ENCODE data around the gene MB21D2.

MB21D2 gene

GRCh38 chr3:192820161-192820560 is 97.5 kb downstream of the MB21D2 start:
- no peak for TF ChIP-seq CTCF (IDR thresholded peaks at IDR 0.05; ENCODE audit: control extremely low read depth, extremely low read depth, low read depth, missing control alignments)
- no peak for DNase-seq (ENCODE audit: extremely low spot score)
- POLR2A ChIA-PET, result no interaction called here
- CTCF ChIA-PET, result interaction anchor here (0.8 to 1.9 kb wide), 7 partner anchors 17 to 221 kb away, joined by 3 to 5 read pairs (median 3); no protein-coding TSS in a partner anchor

GRCh38 chr3:192819001-192819569 is 98.6 kb downstream of the MB21D2 start:
- ChIA-PET POLR2A (no interaction called here), CTCF (interaction anchor here (0.8 to 1.9 kb wide), 9 partner anchors 16 to 222 kb away, joined by 3 to 5 read pairs (median 3); no protein-coding TSS in a partner anchor)
- DNase-seq (ENCODE audit: extremely low spot score), result no peak
- no peak for TF ChIP-seq CTCF (IDR thresholded peaks at IDR 0.05; ENCODE audit: control extremely low read depth, extremely low read depth, low read depth, missing control alignments)

GRCh38 chr3:192818126-192818525 is 99.5 kb downstream of the MB21D2 start:
- ChIA-PET CTCF (interaction anchor here (0.7 to 9.8 kb wide), 13 partner anchors 14 to 224 kb away, joined by 3 to 260 read pairs (median 7); partner anchors contain the start of gene MB21D2), POLR2A (no interaction called here)
- no peak for DNase-seq (ENCODE audit: extremely low spot score)
- no peak for TF ChIP-seq CTCF (IDR thresholded peaks at IDR 0.05; ENCODE audit: control extremely low read depth, extremely low read depth, low read depth, missing control alignments)

GRCh38 chr3:192817506-192817905 is 100.2 kb downstream of the MB21D2 start:
- ChIA-PET POLR2A (interaction anchor here (0.5 kb wide), 1 partner anchor 32 kb away, joined by 7 read pairs; no protein-coding TSS in a partner anchor), CTCF (interaction anchor here (0.7 to 9.8 kb wide), 32 partner anchors 8 to 755 kb away, joined by 3 to 260 read pairs (median 4); partner anchors contain the start of gene MB21D2)
- no peak for DNase-seq (ENCODE audit: extremely low spot score)
- TF ChIP-seq CTCF (IDR thresholded peaks at IDR 0.05; ENCODE audit: control extremely low read depth, extremely low read depth, low read depth, missing control alignments), result no peak

- DNase-seq (ENCODE audit: extremely low spot score), result no peak
- ChIA-PET POLR2A (interaction anchor here (0.5 kb wide), 1 partner anchor 32 kb away, joined by 7 read pairs; no protein-coding TSS in a partner anchor), CTCF (interaction anchor here (0.7 to 9.8 kb wide), 44 partner anchors 9 to 756 kb away, joined by 3 to 260 read pairs (median 4); partner anchors contain the start of gene MB21D2)
- no peak for TF ChIP-seq CTCF (IDR thresholded peaks at IDR 0.05; ENCODE audit: control extremely low read depth, extremely low read depth, low read depth, missing control alignments)
These were observed 100.6 kb downstream of the MB21D2 start for GRCh38 chr3:192817053-192817452.

GRCh38 chr3:192816351-192816750 is 101.3 kb downstream of the MB21D2 start:
- ChIA-PET CTCF (interaction anchor here (0.7 to 9.8 kb wide), 39 partner anchors 9 to 426 kb away, joined by 3 to 260 read pairs (median 4); partner anchors contain the start of gene MB21D2), POLR2A (no interaction called here)
- no peak for DNase-seq (ENCODE audit: extremely low spot score)
- peak; percentile 38 for TF ChIP-seq CTCF (IDR thresholded peaks at IDR 0.05; ENCODE audit: control extremely low read depth, extremely low read depth, low read depth, missing control alignments)
